ENCODE measurements around the gene CAPZA1.

CAPZA1 gene

DNA sequence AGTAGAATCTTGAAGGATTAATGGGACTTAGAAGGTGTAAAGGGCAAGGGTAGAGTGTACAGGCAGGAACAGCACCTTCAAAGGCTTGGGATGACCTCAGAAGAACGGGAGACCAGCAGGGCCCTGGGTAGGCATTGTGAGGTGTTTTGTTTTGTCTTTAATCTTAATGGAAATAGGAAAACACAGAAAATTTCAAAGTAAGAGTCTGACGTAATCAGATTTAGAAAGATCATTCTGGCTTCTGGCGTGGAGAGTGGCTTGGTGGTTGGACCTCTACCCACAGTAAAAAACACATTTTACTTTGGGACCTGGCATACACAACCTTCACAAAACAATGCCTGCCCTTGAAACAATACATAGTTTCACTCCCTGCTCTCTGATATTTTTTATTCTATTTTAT is 59.0 kb downstream of the CAPZA1 start:
- TF ChIP-seq, protein P1, sequence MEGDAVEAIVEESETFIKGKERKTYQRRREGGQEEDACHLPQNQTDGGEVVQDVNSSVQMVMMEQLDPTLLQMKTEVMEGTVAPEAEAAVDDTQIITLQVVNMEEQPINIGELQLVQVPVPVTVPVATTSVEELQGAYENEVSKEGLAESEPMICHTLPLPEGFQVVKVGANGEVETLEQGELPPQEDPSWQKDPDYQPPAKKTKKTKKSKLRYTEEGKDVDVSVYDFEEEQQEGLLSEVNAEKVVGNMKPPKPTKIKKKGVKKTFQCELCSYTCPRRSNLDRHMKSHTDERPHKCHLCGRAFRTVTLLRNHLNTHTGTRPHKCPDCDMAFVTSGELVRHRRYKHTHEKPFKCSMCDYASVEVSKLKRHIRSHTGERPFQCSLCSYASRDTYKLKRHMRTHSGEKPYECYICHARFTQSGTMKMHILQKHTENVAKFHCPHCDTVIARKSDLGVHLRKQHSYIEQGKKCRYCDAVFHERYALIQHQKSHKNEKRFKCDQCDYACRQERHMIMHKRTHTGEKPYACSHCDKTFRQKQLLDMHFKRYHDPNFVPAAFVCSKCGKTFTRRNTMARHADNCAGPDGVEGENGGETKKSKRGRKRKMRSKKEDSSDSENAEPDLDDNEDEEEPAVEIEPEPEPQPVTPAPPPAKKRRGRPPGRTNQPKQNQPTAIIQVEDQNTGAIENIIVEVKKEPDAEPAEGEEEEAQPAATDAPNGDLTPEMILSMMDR (IDR thresholded peaks at IDR 0.05; ENCODE audit: extremely low read depth, missing control alignments): no peak
- DNase-seq (ENCODE audit: low spot score): no peak

GRCh38 chr1:112685913-112686312 is 66.3 kb downstream of the CAPZA1 start:
- no peak for DNase-seq (ENCODE audit: low spot score)
- TF ChIP-seq, protein P1 (IDR thresholded peaks at IDR 0.05; ENCODE audit: extremely low read depth, missing control alignments): no peak

- DNase-seq (ENCODE audit: low spot score): no peak
- TF ChIP-seq, protein P1 (IDR thresholded peaks at IDR 0.05; ENCODE audit: extremely low read depth, missing control alignments): no peak
Observed at GRCh38 chr1:112686417-112686816, 66.8 kb downstream of the CAPZA1 start.

DNA sequence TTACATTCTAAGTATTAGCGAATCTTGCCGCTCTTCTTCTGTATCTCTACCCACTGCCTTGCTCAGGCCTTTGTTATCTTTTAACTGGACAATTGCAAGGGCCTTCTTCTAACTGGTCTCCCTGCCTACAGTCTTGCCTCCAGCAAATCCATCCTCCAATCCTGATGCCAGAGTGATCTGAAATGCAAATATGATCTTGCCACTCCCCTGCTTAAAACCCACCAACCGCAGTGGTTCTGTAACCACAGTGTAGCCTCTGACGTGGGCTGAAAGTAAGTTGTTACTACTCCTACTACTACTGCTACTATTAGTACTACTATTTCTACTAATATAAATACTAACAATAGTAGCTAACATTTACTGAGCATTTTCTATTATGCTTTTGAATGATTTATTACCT is 67.2 kb downstream of the CAPZA1 start:
- TF ChIP-seq, protein P1 (IDR thresholded peaks at IDR 0.05; ENCODE audit: extremely low read depth, missing control alignments): no peak
- no peak for DNase-seq (ENCODE audit: low spot score)

DNA sequence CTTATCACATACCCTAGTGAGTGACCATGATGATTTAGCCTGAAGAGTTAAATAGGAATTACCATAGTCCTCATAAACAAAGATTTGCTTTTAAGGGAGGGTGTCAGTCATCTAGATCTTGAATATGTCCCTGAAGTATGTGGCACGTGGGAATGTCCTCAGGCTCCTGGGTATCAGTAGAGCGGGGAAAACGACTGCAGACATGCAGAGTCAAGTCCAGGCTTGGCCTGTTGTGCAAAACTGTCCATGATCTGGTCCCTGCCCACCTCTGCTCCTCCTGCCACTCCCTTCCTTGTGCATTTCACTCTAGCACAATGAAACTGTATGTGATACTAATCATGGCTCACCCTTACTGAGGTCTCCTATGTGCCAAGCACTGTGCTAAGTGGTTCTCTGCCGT is 67.7 kb downstream of the CAPZA1 start:
- TF ChIP-seq, protein P1 (IDR thresholded peaks at IDR 0.05; ENCODE audit: extremely low read depth, missing control alignments): no peak
- no peak for DNase-seq (ENCODE audit: low spot score)

GRCh38 chr1:112687785-112688496 is 68.3 kb downstream of the CAPZA1 start:
- TF ChIP-seq, protein P1 (IDR thresholded peaks at IDR 0.05; ENCODE audit: extremely low read depth, missing control alignments): no peak
- DNase-seq (ENCODE audit: low spot score): no peak

GRCh38 chr1:112688781-112689193 is 69.2 kb downstream of the CAPZA1 start:
- TF ChIP-seq, protein P1 (IDR thresholded peaks at IDR 0.05; ENCODE audit: extremely low read depth, missing control alignments): no peak

More at GRCh38 chr1:112688781-112689193, 69.2 kb downstream of the CAPZA1 start:
- no peak for DNase-seq (ENCODE audit: low spot score)

All from GM20000 (cell line).